SKM-1 treated with dmso at 0.1 percent for 144 hours (cell line): ENCODE results near the gene DUSP22.
"Not testable (repeated sequence)": the region's sequence is repeated elsewhere in the genome, so short reads cannot be mapped to it uniquely, and the experiment has no call there.

Source experiments
- DNase-seq: peaks from one replicate; lab custom pipeline; 2025; ENCODE audit not compliant: unreplicated experiment; lab: John Stamatoyannopoulos, UW

The DUSP22 gene

GRCh38 chr6:291697-292505, at the start of gene DUSP22:
DUSP22 (plus strand) TSS chr6:292487; CDS start chr6:292540, 53 bp downstream.
- no peak for DNase-seq

GRCh38 chr6:246352-246751, 45.9 kb upstream of the DUSP22 start:
- no peak for DNase-seq

GRCh38 chr6:247351-247750, 44.9 kb upstream of the DUSP22 start:
- DNase-seq: no peak

GRCh38 chr6:248046-248445, 44.2 kb upstream of the DUSP22 start:
- not testable (repeated sequence) for DNase-seq

- no peak for DNase-seq
These were observed 41.6 kb upstream of the DUSP22 start for GRCh38 chr6:250676-251075.

- DNase-seq: no peak
These were observed 40.4 kb upstream of the DUSP22 start for GRCh38 chr6:251920-252319.

- no peak for DNase-seq
These were observed 39.3 kb upstream of the DUSP22 start for GRCh38 chr6:252775-253535.

GRCh38 chr6:254016-254415, 38.3 kb upstream of the DUSP22 start:
- no peak for DNase-seq

GRCh38 chr6:255041-255750, 37.1 kb upstream of the DUSP22 start:
- DNase-seq: no peak

- DNase-seq: no peak
These were observed 36.6 kb upstream of the DUSP22 start for GRCh38 chr6:255751-256083.

- no peak for DNase-seq
These were observed 36.1 kb upstream of the DUSP22 start for GRCh38 chr6:256169-256568.

GRCh38 chr6:257031-257725, 35.1 kb upstream of the DUSP22 start:
- no peak for DNase-seq

GRCh38 chr6:257774-258173, 34.5 kb upstream of the DUSP22 start:
- no peak for DNase-seq

- DNase-seq: no peak
These were observed 33.0 kb upstream of the DUSP22 start for GRCh38 chr6:259316-259715.

GRCh38 chr6:259901-260508, 32.3 kb upstream of the DUSP22 start:
- DNase-seq: no peak

- no peak for DNase-seq
These were observed 27.7 kb upstream of the DUSP22 start for GRCh38 chr6:264626-265025.

- no peak for DNase-seq
These were observed 23.8 kb upstream of the DUSP22 start for GRCh38 chr6:268394-268935.

GRCh38 chr6:273551-274058, 18.7 kb upstream of the DUSP22 start:
- DNase-seq: no peak

- no peak for DNase-seq
These were observed 14.5 kb upstream of the DUSP22 start for GRCh38 chr6:277746-278145.

GRCh38 chr6:278494-278893, 13.8 kb upstream of the DUSP22 start:
- DNase-seq: no peak
